ENCODE data around the gene GNAT1.

- TF ChIP-seq ZNF274 (IDR thresholded peaks at IDR 0.05; ENCODE audit: low read depth, low read length): no peak
- TF ChIP-seq YY1 (IDR thresholded peaks at IDR 0.05; ENCODE audit: insufficient read depth, insufficient read length): no peak
Observed at GRCh38 chr3:50233176-50233575, 41.8 kb downstream of the GNAT1 start.

All from NT2/D1 (cell line).